Ovary (tissue), 9 donors: ENCODE results near the gene CHL1. TPM values are rescaled to one million over a fixed set of nuclear protein-coding genes. Genes with fewer than 3 reads are reported as not detected.

Experiments used
- DNase-seq, 5 donors: peaks; one replicate each; pipeline ENCODE4 v3.0.0-alpha.2; 2019 to 2020
- H3K27ac ChIP-seq, 2 donors: fragments of 200-600 bp; one replicate each; pipeline versions ENCODE4 v1.5.1 to v1.8.0; 2019 to 2022
- H3K27me3 ChIP-seq: fragments of 200-600 bp; one replicate; pipeline ENCODE4 v1.8.0; 2022
- H3K36me3 ChIP-seq: fragments of 200-600 bp; sonication (generic); one replicate; pipeline ENCODE4 v1.5.1; 2019
- H3K4me1 ChIP-seq: one replicate; pipeline ENCODE4 v1.8.1; 2013; ENCODE audit warnings: mild to moderate bottlenecking, moderate library complexity; ENCODE audit not compliant: insufficient read depth
- H3K4me3 ChIP-seq: fragments of 200-600 bp; sonication (generic); one replicate; pipeline ENCODE4 v1.5.1; 2017
- H3K9me3 ChIP-seq, 2 donors: fragments of 200-600 bp in 1 of 2; sonication (generic) in 1 of 2; one replicate each; pipeline versions ENCODE4 v1.5.1 to v1.8.1; 2013 to 2019; ENCODE audit warnings: mild to moderate bottlenecking in 1 of 2, moderate library complexity in 1 of 2
- EP300 ChIP-seq: sonication (generic); formaldehyde crosslinking; IDR thresholded peaks from one replicate; pipeline ENCODE4 v1.6.1; 2017; ENCODE audit warnings: antibody characterized with exemption
- POLR2A ChIP-seq: fragments of 450-650 bp; IDR thresholded peaks from one replicate; pipeline ENCODE4 v1.6.1; 2017; ENCODE audit warnings: antibody characterized with exemption, mild to moderate bottlenecking, moderate library complexity
- WGBS, 3 donors: extraction: QIAGEN DNeasy Blood & Tissue Kit in 1 of 3; methylation state at CpG; one replicate each; pipeline versions ENCODE4 v1.1.5 to v1.1.7; 2013 to 2017; 5-methylcytosine and 5-hydroxymethylcytosine counted together
- intact Hi-C, 4 donors: fragments of 100-400 bp; cut with DNase I; formaldehyde crosslinking; loops; one replicate each; pipeline versions ENCODE4 v1.11.0 to v1.15.1; 2022 to 2023
- polyA plus RNA-seq, 2 donors: library from polyadenylated mRNA; stranded (reverse); fragments of 200-250 nt in 1 of 2; fragments of 350-450 nt in 1 of 2; fragmentation: Illumina TruSeq in 1 of 2; extraction: RNeasy Lipid Tissue Mini Kit (QIAGEN cat#74804) in 1 of 2; gene quantifications; one replicate each; pipeline ENCODE4 v1.2.3, GENCODE V29; 2013 to 2014
- total RNA-seq, 7 donors: library from RNA; depleted of rRNA in 2 of 7; stranded (reverse); fragments of >200 nt in 2 of 7; fragmentation: NEBNext Ultra II Directional in 3 of 7; extraction: Animal tissue kit (Norgen Biotek cat#: 25700) in 3 of 7; gene quantifications; one replicate each; pipeline versions ENCODE4 v1.1.0 to v1.2.4, GENCODE V29; 2016 to 2023
- TF ChIP-seq, protein P1 (sequence below), 3 donors: fragments of 450-650 bp in 2 of 3; fragments of 200-600 bp in 1 of 3; IDR thresholded peaks; one replicate each; pipeline versions ENCODE4 v1.5.1 to v1.8.0; 2016 to 2022; ENCODE audit warnings: antibody characterized with exemption in 3 of 3, mild to moderate bottlenecking in 1 of 3
- donor health status: DM: no; HTN: no; CAD: no; lungs with moderate emphysema.
- donor health status: DM: no; HTN: no; CAD: no.
- donor health status: Bipolar disorder and iron deficiency.
- donor health status: DM: yes; HTN: yes; CAD: no.
- donor health status: DM: no; HTN: no; CAD: no.
- donor health status: DM: yes; HTN: yes; CAD: no.

CHL1 gene
- total and polyA plus RNA-seq, 9 donors, result 20.8 to 101 (median 35.7) TPM

DNA sequence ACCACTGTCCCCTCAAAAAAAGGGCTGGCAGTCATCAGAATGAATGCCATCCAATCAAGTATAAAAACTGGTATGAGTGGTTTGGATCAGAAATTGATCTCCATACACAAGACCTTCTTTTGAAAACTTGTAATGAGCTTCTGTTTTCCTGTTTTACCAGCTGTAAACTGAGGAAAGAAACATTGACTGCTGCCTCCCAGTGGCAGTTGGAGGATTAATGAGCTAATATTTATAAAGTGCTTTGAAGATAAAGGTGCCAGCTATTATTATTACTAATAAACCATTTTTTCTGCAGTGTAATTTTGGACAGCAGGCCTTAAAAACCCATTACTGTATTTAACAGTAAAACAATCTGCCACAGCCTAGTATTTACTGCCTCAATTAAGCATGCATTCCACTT, 11.4 kb downstream of the CHL1 start:
- no peaks in the 10 kb centered on the region for H3K9me3 ChIP-seq
- no peak overlapping the region for H3K4me3 ChIP-seq
- no peak overlapping the region for H3K27ac ChIP-seq
- TF ChIP-seq, protein P1, sequence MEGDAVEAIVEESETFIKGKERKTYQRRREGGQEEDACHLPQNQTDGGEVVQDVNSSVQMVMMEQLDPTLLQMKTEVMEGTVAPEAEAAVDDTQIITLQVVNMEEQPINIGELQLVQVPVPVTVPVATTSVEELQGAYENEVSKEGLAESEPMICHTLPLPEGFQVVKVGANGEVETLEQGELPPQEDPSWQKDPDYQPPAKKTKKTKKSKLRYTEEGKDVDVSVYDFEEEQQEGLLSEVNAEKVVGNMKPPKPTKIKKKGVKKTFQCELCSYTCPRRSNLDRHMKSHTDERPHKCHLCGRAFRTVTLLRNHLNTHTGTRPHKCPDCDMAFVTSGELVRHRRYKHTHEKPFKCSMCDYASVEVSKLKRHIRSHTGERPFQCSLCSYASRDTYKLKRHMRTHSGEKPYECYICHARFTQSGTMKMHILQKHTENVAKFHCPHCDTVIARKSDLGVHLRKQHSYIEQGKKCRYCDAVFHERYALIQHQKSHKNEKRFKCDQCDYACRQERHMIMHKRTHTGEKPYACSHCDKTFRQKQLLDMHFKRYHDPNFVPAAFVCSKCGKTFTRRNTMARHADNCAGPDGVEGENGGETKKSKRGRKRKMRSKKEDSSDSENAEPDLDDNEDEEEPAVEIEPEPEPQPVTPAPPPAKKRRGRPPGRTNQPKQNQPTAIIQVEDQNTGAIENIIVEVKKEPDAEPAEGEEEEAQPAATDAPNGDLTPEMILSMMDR (IDR thresholded peaks at IDR 0.05), result no peak
- no peak for TF ChIP-seq POLR2A
- no peak for TF ChIP-seq EP300
- no peaks in the 10 kb centered on the region for H3K36me3 ChIP-seq
- H3K4me1 ChIP-seq, result peaks cover 2% of the 10 kb centered on the region
- intact Hi-C loops, result no loop called here
- no peaks in the 10 kb centered on the region for H3K27me3 ChIP-seq
- no peak for DNase-seq

DNA sequence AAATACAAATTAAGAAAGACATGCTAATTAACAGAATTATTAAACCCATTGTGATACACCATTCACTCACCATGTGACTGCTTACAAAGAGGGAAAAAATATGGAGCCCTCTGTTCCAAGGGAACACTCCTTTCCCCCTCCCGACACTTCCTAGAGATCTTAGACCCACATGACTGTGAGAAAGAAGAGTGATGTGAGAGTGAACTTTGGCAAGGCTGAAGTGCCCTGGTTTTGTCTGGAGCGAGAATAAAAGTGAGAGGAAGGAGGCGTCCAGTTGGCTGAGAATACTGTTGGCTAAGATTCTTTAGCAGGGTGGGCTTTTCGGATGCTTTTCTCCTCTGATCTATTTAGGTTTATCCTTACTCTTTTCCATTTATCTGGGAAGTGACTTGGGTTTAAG, 14.1 kb downstream of the CHL1 start:
- intact Hi-C loops, result no loop called here
- WGBS, 3 donors, result 66 to 71% (median 70%) methylated on average over 4 of the region's 4 CpGs
- Histone ChIP-seq H3K36me3 (no peaks in the 10 kb centered on the region), H3K9me3 (no peaks in the 10 kb centered on the region), H3K4me1 (no peaks in the 10 kb centered on the region), H3K4me3 (no peak overlapping the region), H3K27ac (no peak overlapping the region), H3K27me3 (no peaks in the 10 kb centered on the region)
- no peak for DNase-seq
- TF ChIP-seq EP300 (no peak), POLR2A (no peak)
- TF ChIP-seq, protein P1 (IDR thresholded peaks at IDR 0.05), result no peak

DNA sequence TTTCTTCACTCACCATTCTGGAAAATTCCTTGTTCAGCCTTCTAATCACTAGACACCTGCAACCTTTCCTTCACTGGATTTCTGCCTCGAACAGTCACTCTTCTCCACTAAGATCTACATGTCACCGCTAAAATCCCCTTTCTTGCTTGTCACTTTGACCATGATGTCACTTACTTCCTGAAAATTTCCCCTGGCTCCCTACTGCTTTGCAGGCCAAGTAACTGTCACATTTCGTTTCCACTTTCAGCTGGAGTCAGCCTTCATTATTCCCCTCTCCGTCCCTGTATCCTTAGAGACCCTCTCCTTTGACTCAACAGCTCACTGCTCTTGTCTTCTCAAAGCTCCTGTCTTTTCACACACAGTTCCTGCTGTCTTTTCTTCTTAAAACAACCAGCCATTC, 15.9 kb downstream of the CHL1 start:
- 73 to 83% (median 81%) methylated on average over 4 of the region's 4 CpGs for WGBS, 3 donors

DNA sequence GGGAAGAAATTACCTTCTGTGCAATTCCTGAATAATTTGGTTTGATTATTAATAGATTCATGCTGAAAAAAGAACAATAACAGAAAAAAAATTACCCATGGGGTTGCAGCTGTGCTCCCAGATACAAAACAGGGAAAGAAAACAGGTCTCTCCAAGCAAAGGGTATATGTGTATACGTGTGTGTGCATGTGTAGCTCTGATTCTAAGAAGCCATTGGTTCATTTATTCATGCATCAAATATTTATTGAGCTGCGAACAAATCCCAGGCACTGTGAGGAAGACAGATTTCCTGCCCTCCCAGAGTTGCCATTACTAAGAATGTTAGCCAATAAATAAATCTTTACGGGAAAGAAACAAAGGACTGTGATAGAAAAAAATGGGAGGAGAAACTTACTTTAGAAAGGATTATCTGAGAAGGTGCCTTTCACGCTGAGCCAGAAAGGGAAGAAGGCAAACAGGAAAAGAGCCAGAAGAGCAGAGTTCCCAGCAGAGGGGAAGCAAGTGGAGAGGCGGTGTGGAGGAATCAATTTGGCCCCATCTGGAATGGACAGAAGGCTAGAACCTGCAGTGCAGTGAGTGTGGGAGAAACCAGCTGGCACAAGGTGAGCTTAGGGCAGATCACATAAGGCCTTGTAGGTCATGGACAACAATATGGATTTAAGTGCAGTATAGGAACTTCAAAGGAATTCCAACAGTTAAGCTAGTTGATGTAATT, 20.7 kb downstream of the CHL1 start:
- WGBS, 3 donors, result 62 to 74% (median 70%) methylated on average over 5 of the region's 5 CpGs
- intact Hi-C loops, result no loop called here
- no peaks in the 10 kb centered on the region for H3K9me3 ChIP-seq

More for the DNA sequence above, 15.9 kb downstream of the CHL1 start:
- Histone ChIP-seq H3K4me3 (no peak overlapping the region), H3K27me3 (no peaks in the 10 kb centered on the region), H3K27ac (no peak overlapping the region), H3K36me3 (no peaks in the 10 kb centered on the region), H3K4me1 (no peaks in the 10 kb centered on the region), H3K9me3 (no peaks in the 10 kb centered on the region)
- TF ChIP-seq, protein P1 (IDR thresholded peaks at IDR 0.05), result no peak
- TF ChIP-seq POLR2A, result no peak
- no peak for TF ChIP-seq EP300
- intact Hi-C loops, result no loop called here
- DNase-seq, result no peak

More for the DNA sequence above, 20.7 kb downstream of the CHL1 start:
- H3K36me3 ChIP-seq, result no peaks in the 10 kb centered on the region
- no peak for DNase-seq
- no peak overlapping the region for H3K27ac ChIP-seq
- TF ChIP-seq, protein P1 (IDR thresholded peaks at IDR 0.05), result no peak
- TF ChIP-seq POLR2A, result no peak
- TF ChIP-seq EP300, result no peak
- H3K4me3 ChIP-seq, result no peak overlapping the region
- no peaks in the 10 kb centered on the region for H3K4me1 ChIP-seq
- H3K27me3 ChIP-seq, result no peaks in the 10 kb centered on the region
